Subcutaneous adipose tissue (tissue), 4 donors: Measurements from ENCODE around the gene GRID1. TPM values are rescaled to one million over a fixed set of nuclear protein-coding genes. Genes with fewer than 3 reads are reported as not detected.

ENCODE experiments used
- total RNA-seq, 4 donors: library from RNA; depleted of rRNA; stranded (reverse); fragments of >200 nt; gene quantifications; one replicate each; pipeline ENCODE4 v1.1.0, GENCODE V29; 2016
- TF ChIP-seq, protein P1 (sequence below): fragments of 450-650 bp; IDR thresholded peaks from one replicate; pipeline ENCODE4 v1.5.1; 2016; ENCODE audit warnings: low read depth, mild to moderate bottlenecking, control low read depth, antibody characterized with exemption, moderate library complexity

Gene GRID1
- total RNA-seq, 4 donors from 2014 or later: 0.49 to 2.0 (median 1.1) TPM

DNA sequence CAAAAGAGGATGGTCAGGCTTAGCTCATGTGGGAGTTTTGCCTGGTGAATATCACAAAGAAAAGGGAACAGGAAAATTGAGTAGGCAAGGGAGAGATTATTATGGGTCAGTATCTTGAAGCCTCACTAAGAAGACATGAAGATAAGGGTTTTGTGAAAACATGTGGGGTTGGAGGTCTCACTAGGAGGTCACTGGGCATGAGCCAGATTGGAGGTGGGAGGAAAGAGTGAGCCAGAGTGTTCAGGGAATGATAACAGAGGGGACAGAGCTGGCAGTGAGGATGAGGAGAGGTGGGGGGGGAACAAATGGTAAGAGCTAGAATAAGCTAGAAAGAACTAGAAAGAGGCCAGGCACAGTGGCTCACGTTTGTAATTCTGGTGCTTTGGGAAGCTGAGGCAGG, 374.3 kb downstream of the GRID1 start:
- TF ChIP-seq, protein P1, sequence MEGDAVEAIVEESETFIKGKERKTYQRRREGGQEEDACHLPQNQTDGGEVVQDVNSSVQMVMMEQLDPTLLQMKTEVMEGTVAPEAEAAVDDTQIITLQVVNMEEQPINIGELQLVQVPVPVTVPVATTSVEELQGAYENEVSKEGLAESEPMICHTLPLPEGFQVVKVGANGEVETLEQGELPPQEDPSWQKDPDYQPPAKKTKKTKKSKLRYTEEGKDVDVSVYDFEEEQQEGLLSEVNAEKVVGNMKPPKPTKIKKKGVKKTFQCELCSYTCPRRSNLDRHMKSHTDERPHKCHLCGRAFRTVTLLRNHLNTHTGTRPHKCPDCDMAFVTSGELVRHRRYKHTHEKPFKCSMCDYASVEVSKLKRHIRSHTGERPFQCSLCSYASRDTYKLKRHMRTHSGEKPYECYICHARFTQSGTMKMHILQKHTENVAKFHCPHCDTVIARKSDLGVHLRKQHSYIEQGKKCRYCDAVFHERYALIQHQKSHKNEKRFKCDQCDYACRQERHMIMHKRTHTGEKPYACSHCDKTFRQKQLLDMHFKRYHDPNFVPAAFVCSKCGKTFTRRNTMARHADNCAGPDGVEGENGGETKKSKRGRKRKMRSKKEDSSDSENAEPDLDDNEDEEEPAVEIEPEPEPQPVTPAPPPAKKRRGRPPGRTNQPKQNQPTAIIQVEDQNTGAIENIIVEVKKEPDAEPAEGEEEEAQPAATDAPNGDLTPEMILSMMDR: no peak

DNA sequence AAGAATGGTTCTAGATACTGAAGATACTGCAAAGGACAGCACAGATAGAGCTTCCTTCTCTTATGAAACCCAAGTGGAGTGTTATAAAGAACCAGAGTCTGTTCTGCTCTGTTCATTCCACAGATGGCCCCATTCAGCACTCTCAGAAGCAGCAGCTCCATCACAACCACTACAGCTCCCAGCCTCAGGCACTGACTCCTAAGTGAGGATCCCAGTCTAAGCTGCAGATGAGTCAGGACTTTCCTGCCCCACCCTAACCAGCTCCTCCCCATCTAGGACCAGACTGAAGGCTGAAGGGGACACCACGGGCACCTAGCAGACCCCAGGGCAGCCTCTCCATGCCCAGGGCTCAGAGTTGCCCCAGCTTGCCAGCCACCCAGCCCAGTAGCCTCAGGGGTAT, 379.8 kb downstream of the GRID1 start:
- TF ChIP-seq, protein P1: no peak

DNA sequence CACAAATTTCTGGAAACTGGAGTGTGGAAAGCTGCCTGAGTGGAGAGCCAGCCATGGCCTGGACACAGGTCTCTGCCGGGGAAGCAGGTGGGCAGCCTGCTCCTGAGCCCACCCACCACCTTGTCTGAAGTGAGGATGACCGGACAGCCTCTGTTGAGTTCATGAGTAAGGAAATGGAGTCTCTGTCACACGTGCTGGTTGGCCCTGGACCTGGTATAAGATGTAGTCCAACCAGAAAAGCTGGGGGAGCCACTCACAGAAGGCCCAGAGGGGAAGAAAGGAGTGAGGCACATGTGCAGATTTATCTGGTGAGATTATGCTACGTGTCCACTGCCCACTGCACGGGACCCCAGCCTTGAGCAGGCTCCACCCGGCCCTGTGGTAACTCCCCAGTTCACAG, 383.5 kb downstream of the GRID1 start:
- TF ChIP-seq, protein P1: no peak

DNA sequence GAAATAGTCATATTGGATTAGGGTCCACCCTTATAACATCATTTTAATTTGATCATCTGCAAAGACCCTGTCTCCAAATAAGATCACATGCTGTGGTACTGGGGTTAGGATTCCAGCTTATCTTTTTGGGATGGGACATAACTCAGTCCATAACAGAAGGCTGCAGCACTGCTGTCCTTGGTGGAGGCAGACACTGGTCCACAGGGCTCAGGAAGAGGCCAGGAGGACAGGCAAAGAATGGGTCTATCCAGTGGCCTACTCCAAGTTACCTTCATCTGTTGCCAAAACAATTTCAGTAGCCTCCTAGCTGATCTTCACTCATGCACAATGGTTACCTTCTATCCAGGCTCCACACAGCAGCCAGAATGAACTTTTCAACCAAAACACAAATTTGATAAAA, 387.0 kb downstream of the GRID1 start:
- TF ChIP-seq, protein P1: no peak

DNA sequence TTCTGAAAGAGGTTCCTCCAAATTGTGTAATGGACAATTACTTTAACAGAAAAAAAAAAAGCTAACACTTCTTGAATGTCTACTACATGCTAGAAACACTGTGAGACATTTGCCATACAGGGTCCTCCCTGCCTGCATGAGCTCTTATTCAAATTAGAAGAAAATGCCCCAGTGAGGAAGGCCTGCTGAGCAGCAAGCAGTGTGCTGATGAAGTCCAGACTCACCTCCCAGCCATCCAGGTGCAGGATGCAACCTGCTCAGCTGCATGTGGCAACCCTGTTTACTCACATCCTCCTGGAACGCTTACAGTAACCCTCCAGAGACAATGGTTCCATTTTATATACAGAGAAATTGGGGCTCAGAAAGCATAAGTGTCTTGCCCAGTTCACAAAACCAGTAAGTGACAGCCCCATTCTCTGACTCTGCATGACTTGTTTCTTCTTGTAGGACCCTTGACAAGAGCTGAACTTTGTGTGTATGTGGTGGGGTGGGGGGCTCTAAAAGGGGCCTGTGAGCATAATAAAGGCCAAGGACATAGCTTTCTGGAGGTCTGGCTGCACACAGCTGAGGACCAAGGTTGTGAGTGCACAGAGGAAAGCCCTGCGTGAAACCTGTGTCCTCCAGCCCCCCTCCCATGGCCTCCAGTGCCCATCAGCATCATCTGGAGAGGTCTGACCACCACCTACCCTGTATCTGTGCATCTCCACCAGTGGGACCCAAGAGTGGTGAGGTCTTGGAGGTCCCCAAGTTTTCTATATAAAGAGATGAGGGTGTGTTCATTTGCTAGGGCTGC, 387.8 kb downstream of the GRID1 start:
- TF ChIP-seq, protein P1: no peak

DNA sequence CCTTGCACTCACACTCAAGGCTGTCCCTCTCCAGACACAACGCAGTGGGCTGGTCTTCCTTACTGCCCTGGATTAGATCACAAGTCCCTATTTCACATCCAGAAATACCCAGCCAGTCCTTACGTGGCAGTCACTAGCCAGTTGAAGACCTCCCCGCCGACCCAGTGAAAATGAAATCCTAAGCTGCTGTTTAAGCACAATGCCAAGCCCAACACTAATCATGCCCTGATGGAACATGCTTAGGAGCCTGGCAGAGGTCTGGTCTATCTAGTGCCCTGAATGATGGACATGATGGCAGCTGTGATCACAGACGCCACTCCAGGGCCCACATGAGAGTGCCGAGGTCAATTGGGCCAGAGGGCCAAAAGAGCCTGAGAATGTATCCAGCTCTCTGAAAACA, 389.0 kb downstream of the GRID1 start:
- TF ChIP-seq, protein P1: no peak

DNA sequence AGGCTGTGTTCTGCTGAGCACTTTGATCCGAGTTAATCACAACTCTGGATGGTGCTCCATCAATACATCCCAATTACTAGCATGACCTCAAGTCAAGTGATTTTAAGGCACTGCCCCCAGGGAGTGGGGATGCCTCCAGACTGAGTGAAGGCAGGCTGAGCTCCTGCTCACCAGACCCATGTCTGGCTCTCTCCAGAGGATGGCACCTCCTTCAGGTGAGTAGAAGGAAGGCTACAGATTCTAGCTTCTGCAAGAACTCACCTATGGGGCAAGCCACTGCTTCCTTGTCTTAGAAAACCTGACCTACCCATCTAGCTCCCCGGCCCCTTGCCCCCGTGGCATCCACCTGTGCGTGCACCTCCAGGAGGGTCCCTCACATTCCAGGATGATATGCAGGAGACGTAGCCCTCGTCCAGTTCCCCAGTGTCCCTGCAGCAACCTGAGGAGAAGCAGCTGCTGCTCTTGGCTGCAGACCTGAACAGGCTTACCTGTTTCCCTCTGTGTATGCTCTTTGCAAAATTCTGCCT, 390.3 kb downstream of the GRID1 start:
- TF ChIP-seq, protein P1: no peak
